Activated T-cell treated with anti-CD3 and anti-CD28 coated beads, Interleukin-2, amount 50 U/mL, for 4 hours (primary cell): ENCODE data around the gene ANKS6. TPM values are rescaled to one million over a fixed set of nuclear protein-coding genes. Genes with fewer than 3 reads are reported as not detected.

Experiments used
- ATAC-seq, 2 donors: fragments of 200-7000 bp; cut with Tn5 transposase; one replicate each; pipeline ENCODE4 v1.10.0; 2021
- DNase-seq: peaks from one replicate; pipeline ENCODE4 v3.0.0-alpha.2; 2020
- H3K27me3 Mint-ChIP-seq: one replicate; pipeline ENCODE4 v1.8.0; 2021; ENCODE audit warnings: low read depth, mixed read lengths
- H3K36me3 Mint-ChIP-seq: one replicate; pipeline ENCODE4 v1.8.0; 2022; ENCODE audit warnings: mixed read lengths; ENCODE audit not compliant: insufficient read depth
- H3K4me1 Mint-ChIP-seq: one replicate; pipeline ENCODE4 v1.8.0; 2021; ENCODE audit warnings: low read depth, mixed read lengths
- H3K4me3 Mint-ChIP-seq: one replicate; pipeline ENCODE4 v1.8.0; 2021; ENCODE audit warnings: mild to moderate bottlenecking, moderate library complexity, mixed read lengths
- H3K9me3 Mint-ChIP-seq: one replicate; pipeline ENCODE4 v1.8.0; 2021; ENCODE audit warnings: mixed read lengths
- total RNA-seq, 3 donors: library from RNA; stranded (reverse); gene quantifications; one replicate each; pipeline ENCODE4 v1.2.1, GENCODE V29; 2021

The ANKS6 gene
- total RNA-seq, 3 donors from 2014 or later, result 15.3 to 18.5 (median 16.3) TPM

- Mint-ChIP-seq H3K4me3 (no peak overlapping the region), H3K36me3 (peaks cover 8% of the 10 kb centered on the region), H3K4me1 (peaks cover 22% of the 10 kb centered on the region), H3K27me3 (no peaks in the 10 kb centered on the region), H3K9me3 (no peaks in the 10 kb centered on the region)
- ATAC-seq (peak; percentile 44 to 56), DNase-seq (peak; percentile 47)
These were observed 5.3 kb downstream of the ANKS6 start for GRCh38 chr9:98790842-98791607.

- Mint-ChIP-seq H3K4me3 (no peak overlapping the region), H3K9me3 (no peaks in the 10 kb centered on the region)
- ATAC-seq, result no peak
These were observed 6.1 kb downstream of the ANKS6 start for GRCh38 chr9:98790134-98790841.

GRCh38 chr9:98789483-98790133 is 6.7 kb downstream of the ANKS6 start:
- DNase-seq (no peak), ATAC-seq (no peak)
- no peaks in the 10 kb centered on the region for H3K9me3 Mint-ChIP-seq
- H3K4me3 Mint-ChIP-seq, result no peak overlapping the region
- peaks cover 10% of the 10 kb centered on the region for H3K4me1 Mint-ChIP-seq
- no peaks in the 10 kb centered on the region for H3K27me3 Mint-ChIP-seq
- peaks cover 12% of the 10 kb centered on the region for H3K36me3 Mint-ChIP-seq

More at GRCh38 chr9:98790134-98790841, 6.1 kb downstream of the ANKS6 start:
- Mint-ChIP-seq H3K4me1 (peaks cover 17% of the 10 kb centered on the region), H3K27me3 (no peaks in the 10 kb centered on the region), H3K36me3 (peaks cover 12% of the 10 kb centered on the region)
- no peak for DNase-seq

GRCh38 chr9:98787766-98788335 is 8.5 kb downstream of the ANKS6 start:
- DNase-seq (no peak), ATAC-seq (no peak)
- no peaks in the 10 kb centered on the region for H3K27me3 Mint-ChIP-seq
- no peaks in the 10 kb centered on the region for H3K9me3 Mint-ChIP-seq
- peaks cover 12% of the 10 kb centered on the region for H3K36me3 Mint-ChIP-seq
- no peak overlapping the region for H3K4me3 Mint-ChIP-seq
- peaks cover 10% of the 10 kb centered on the region for H3K4me1 Mint-ChIP-seq

- Mint-ChIP-seq H3K4me3 (no peak overlapping the region), H3K36me3 (peaks cover 19% of the 10 kb centered on the region), H3K9me3 (no peaks in the 10 kb centered on the region), H3K27me3 (no peaks in the 10 kb centered on the region), H3K4me1 (peaks cover 6% of the 10 kb centered on the region)
- no peak for ATAC-seq
- no peak for DNase-seq
These were observed 9.4 kb downstream of the ANKS6 start for GRCh38 chr9:98786750-98787510.

- Mint-ChIP-seq H3K4me1 (no peaks in the 10 kb centered on the region), H3K27me3 (no peaks in the 10 kb centered on the region), H3K36me3 (peaks cover 20% of the 10 kb centered on the region), H3K9me3 (no peaks in the 10 kb centered on the region), H3K4me3 (no peak overlapping the region)
- ATAC-seq (no peak), DNase-seq (no peak)
These were observed 11.2 kb downstream of the ANKS6 start for GRCh38 chr9:98784831-98785806.

- DNase-seq (no peak), ATAC-seq (no peak)
- Mint-ChIP-seq H3K9me3 (no peaks in the 10 kb centered on the region), H3K27me3 (no peaks in the 10 kb centered on the region), H3K4me3 (no peak overlapping the region), H3K4me1 (no peaks in the 10 kb centered on the region), H3K36me3 (peaks cover 21% of the 10 kb centered on the region)
These were observed 12.7 kb downstream of the ANKS6 start for GRCh38 chr9:98783518-98784226.

- no peaks in the 10 kb centered on the region for H3K4me1 Mint-ChIP-seq
- DNase-seq (no peak), ATAC-seq (no peak)
- H3K9me3 Mint-ChIP-seq, result no peaks in the 10 kb centered on the region
- no peaks in the 10 kb centered on the region for H3K27me3 Mint-ChIP-seq
- H3K36me3 Mint-ChIP-seq, result peaks cover 24% of the 10 kb centered on the region
- no peak overlapping the region for H3K4me3 Mint-ChIP-seq
These were observed 14.6 kb downstream of the ANKS6 start for GRCh38 chr9:98781588-98782383.

- no peak for ATAC-seq
- Mint-ChIP-seq H3K4me1 (no peaks in the 10 kb centered on the region), H3K9me3 (no peaks in the 10 kb centered on the region), H3K27me3 (no peaks in the 10 kb centered on the region), H3K4me3 (no peak overlapping the region), H3K36me3 (peaks cover 20% of the 10 kb centered on the region)
- no peak for DNase-seq
These were observed 16.2 kb downstream of the ANKS6 start for GRCh38 chr9:98780059-98780749.

GRCh38 chr9:98778711-98779530 is 17.4 kb downstream of the ANKS6 start:
- Mint-ChIP-seq H3K9me3 (no peaks in the 10 kb centered on the region), H3K4me3 (no peak overlapping the region), H3K27me3 (no peaks in the 10 kb centered on the region), H3K4me1 (no peaks in the 10 kb centered on the region), H3K36me3 (peaks cover 20% of the 10 kb centered on the region)
- no peak for DNase-seq
- ATAC-seq, result no peak

GRCh38 chr9:98778251-98778650 is 18.1 kb downstream of the ANKS6 start:
- Mint-ChIP-seq H3K9me3 (no peaks in the 10 kb centered on the region), H3K4me3 (no peak overlapping the region), H3K4me1 (no peaks in the 10 kb centered on the region), H3K36me3 (peaks cover 25% of the 10 kb centered on the region), H3K27me3 (no peaks in the 10 kb centered on the region)
- DNase-seq (no peak), ATAC-seq (no peak)
